GM12865 (cell line): ENCODE measurements around the gene SPEG.
"Not testable (repeated sequence)": the region's sequence is repeated elsewhere in the genome, so short reads cannot be mapped to it uniquely, and the experiment has no call there.

Experiments used
- DNase-seq: peaks from one replicate; pipeline ENCODE4 v3.0.0; 2010; ENCODE audit warnings: low read depth
- H3K4me3 ChIP-seq: 2 replicates; pipeline ENCODE4 v1.5.1; 2011; ENCODE audit warnings: mild to moderate bottlenecking, low read depth, low read length, control low read depth
- TF ChIP-seq, protein P1 (sequence below): IDR thresholded peaks from 2 replicates; pipeline ENCODE4 v1.5.1; 2011; ENCODE audit warnings: low read length, control low read depth, low read depth, inconsistent platforms; ENCODE audit not compliant: insufficient read depth; ENCODE audit errors: missing control alignments

Gene SPEG

GRCh38 chr2:219404954-219405353, 29.7 kb upstream of the SPEG start:
- TF ChIP-seq, protein P1, sequence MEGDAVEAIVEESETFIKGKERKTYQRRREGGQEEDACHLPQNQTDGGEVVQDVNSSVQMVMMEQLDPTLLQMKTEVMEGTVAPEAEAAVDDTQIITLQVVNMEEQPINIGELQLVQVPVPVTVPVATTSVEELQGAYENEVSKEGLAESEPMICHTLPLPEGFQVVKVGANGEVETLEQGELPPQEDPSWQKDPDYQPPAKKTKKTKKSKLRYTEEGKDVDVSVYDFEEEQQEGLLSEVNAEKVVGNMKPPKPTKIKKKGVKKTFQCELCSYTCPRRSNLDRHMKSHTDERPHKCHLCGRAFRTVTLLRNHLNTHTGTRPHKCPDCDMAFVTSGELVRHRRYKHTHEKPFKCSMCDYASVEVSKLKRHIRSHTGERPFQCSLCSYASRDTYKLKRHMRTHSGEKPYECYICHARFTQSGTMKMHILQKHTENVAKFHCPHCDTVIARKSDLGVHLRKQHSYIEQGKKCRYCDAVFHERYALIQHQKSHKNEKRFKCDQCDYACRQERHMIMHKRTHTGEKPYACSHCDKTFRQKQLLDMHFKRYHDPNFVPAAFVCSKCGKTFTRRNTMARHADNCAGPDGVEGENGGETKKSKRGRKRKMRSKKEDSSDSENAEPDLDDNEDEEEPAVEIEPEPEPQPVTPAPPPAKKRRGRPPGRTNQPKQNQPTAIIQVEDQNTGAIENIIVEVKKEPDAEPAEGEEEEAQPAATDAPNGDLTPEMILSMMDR: no peak
- no peak for DNase-seq
- H3K4me3 ChIP-seq: no peak overlapping the region

GRCh38 chr2:219405451-219405850, 29.2 kb upstream of the SPEG start:
- TF ChIP-seq, protein P1: no peak
- no peak for DNase-seq
- H3K4me3 ChIP-seq: no peak overlapping the region

DNA sequence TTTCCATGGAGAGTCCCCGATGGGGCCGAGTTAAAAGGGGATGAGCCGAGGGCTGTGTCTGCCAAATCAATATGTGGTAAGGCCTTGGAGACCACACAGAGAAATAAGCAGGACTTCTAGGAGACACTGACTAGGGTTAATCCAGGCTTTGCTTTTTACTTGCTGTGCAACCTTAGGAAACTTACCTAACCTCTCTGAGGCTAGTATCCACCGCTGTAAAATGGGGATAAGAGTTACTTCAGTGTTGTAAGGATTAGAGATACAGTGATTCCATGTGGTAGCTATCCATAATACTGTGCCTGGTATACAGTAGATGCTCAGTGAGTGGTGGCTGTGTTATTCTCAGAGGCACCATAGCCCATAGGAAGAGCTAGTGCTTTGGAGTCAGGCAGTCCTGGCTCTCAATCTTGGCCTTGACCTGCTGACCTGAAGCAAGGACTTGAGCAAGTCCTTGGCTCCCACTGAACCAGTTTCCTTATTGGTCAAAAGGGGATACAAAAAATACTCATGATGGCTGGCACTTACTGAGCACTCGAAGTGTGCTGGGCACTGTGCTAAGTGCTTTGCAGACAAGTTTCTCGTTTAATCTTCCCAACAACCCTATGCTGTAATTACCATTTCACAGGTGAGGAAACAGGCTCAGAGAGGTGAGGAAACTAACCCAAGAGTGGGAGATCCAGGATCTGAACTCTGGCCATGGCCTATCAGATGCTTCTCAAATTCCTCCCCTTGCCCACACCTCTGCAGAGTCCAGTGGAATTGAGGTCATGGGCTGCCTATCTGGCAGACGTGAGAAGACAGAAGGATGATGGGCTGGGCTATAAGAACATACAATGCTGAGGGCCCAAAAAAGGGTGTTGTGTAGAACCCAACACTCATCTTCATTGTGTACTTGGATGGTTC, 28.4 kb upstream of the SPEG start:
- no peak overlapping the region for H3K4me3 ChIP-seq
- TF ChIP-seq, protein P1: no peak
- no peak for DNase-seq

DNA sequence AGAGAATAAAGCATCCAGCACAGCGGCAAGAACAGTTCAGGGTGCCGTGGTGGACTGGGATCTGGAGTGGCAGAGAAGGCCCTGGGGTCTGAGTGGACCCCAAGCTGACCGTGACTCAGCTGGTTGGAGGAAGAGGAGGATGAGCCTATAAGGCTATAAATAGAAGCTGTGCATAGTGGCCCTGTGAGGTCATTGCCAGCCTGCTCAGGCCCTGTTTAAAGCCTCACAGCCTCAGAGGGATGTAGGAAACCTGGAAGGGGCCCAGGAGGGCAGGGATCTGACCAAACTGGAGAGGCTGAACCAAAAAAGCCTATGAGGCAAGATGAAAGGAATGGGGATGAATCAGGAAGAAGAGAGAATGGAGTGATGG, 27.8 kb upstream of the SPEG start:
- no peak overlapping the region for H3K4me3 ChIP-seq
- DNase-seq: no peak
- TF ChIP-seq, protein P1: no peak

DNA sequence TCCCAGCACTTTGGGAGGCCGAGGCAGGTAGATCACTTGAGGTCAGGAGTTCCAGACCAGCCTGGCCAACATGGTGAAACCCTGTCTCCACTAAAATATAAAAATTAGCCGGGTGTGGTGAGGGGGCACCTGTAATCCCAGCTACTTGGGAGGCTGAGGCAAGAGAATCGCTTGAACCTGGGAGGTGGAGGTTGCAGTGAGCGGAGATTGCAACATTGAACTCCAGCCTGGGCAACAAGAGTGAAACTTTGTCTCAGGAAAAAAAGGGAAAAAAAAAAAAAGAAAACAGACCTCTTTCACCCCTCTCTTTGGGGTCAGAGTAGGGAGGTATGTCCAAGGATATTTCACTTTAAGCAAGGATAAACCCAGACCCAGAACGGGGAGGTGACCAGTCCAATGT, 27.3 kb upstream of the SPEG start:
- not testable (repeated sequence) for H3K4me3 ChIP-seq, DNase-seq

GRCh38 chr2:219408204-219408603, 26.4 kb upstream of the SPEG start:
- TF ChIP-seq, protein P1: no peak
- no peak for DNase-seq
- H3K4me3 ChIP-seq: no peak overlapping the region

DNA sequence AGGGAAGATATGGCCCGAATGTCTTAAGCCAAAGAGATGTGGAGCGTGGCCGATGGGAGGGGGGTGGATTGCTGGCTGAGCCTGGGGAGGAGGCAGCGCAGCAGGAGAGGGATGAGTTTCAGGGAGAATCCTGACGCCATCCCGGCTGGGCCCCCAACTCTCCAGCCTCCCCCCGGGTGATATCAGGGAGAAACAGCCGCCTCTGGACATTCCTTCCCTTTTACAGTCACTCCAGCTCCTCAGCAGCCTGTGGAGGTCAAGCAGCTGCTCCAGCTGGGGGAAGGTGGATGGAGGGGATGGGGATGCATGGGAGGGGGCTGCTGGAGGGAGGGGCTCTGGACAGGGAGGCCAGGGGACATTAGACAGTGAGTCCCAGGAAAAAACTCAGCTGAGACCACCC, 26.0 kb upstream of the SPEG start:
- no peak overlapping the region for H3K4me3 ChIP-seq
- TF ChIP-seq, protein P1: no peak
- DNase-seq: no peak
